OCI-LY3 (cell line): Measurements from ENCODE around the gene MFSD6.

Experiments
- CTCF ChIP-seq: fragments of 200-600, 300-600 bp; sonication (generic); IDR thresholded peaks from 2 replicates; pipeline ENCODE4 v1.5.1; 2014; ENCODE audit warnings: antibody characterized with exemption, low read length, low read depth
- EZH2phosphoT487 ChIP-seq: fragments of 200-600 bp; shearing (Covaris generic); IDR thresholded peaks from 2 replicates; pipeline ENCODE4 v1.6.1; 2018; ENCODE audit warnings: antibody characterized with exemption, mixed run types, low read depth

GRCh38 chr2:190462611-190463010 is 54.5 kb downstream of the MFSD6 start:
- TF ChIP-seq EZH2phosphoT487 (no peak), CTCF (no peak)
